Esophagus muscularis mucosa (tissue), 4 donors: ENCODE measurements around the gene YWHAE.

Experiments used
- EP300 ChIP-seq: sonication (generic); formaldehyde crosslinking; IDR thresholded peaks from one replicate; pipeline ENCODE4 v1.6.1; 2017; ENCODE audit warnings: antibody characterized with exemption
- POLR2A ChIP-seq: fragments of 450-650 bp; IDR thresholded peaks from one replicate; pipeline ENCODE4 v1.6.1; 2017; ENCODE audit warnings: antibody characterized with exemption, moderate library complexity, mild to moderate bottlenecking, low read depth
- POLR2AphosphoS5 ChIP-seq, 2 donors: sonication (generic); formaldehyde crosslinking; IDR thresholded peaks; one replicate each; pipeline ENCODE4 v1.6.1; 2017; ENCODE audit warnings: antibody characterized with exemption in 2 of 2
- TF ChIP-seq, protein P1 (sequence below), 3 experiments: fragments of 200-600 bp in 2 of 3; fragments of 450-650 bp in 1 of 3; sonication (generic) in 2 of 3; IDR thresholded peaks; one replicate each; pipeline ENCODE4 v1.5.1; 2017 to 2019; ENCODE audit warnings: antibody characterized with exemption in 3 of 3, mild to moderate bottlenecking in 2 of 3, moderate library complexity in 1 of 3

DNA sequence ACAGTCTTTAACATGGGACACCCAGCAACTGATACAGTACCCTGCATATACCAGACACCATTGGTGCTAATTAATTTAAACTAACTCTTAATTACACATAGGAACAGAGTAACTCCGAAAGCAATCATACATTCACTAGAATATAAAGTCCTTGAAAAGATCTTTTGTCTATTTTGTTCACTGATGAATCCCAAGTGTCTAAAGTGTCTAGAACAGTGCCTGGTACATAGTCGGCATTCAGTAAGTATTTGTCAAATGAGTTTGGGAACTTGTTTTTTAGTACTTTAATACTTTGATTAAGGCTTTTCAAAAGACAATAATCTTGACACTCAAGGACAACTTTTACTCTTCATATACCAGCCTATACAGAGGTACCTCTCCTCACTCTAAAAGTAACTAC is 13.8 kb downstream of the YWHAE start:
- no peak for TF ChIP-seq POLR2AphosphoS5 (IDR thresholded peaks at IDR 0.05)
- no peak for TF ChIP-seq POLR2A
- TF ChIP-seq, protein P1, sequence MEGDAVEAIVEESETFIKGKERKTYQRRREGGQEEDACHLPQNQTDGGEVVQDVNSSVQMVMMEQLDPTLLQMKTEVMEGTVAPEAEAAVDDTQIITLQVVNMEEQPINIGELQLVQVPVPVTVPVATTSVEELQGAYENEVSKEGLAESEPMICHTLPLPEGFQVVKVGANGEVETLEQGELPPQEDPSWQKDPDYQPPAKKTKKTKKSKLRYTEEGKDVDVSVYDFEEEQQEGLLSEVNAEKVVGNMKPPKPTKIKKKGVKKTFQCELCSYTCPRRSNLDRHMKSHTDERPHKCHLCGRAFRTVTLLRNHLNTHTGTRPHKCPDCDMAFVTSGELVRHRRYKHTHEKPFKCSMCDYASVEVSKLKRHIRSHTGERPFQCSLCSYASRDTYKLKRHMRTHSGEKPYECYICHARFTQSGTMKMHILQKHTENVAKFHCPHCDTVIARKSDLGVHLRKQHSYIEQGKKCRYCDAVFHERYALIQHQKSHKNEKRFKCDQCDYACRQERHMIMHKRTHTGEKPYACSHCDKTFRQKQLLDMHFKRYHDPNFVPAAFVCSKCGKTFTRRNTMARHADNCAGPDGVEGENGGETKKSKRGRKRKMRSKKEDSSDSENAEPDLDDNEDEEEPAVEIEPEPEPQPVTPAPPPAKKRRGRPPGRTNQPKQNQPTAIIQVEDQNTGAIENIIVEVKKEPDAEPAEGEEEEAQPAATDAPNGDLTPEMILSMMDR (IDR thresholded peaks at IDR 0.05): no peak
- TF ChIP-seq EP300: no peak
